CD4-positive, alpha-beta T cell treated with Interleukin-2 at 100 ng/mL for 4 hours (primary cell): Measurements from ENCODE around the gene SSRP1.
"Not testable (repeated sequence)": the region's sequence is repeated elsewhere in the genome, so short reads cannot be mapped to it uniquely, and the experiment has no call there.

Experiments
- DNase-seq: peaks from one replicate; pipeline ENCODE4 v3.0.0-alpha.2; 2020; ENCODE audit warnings: low spot score

SSRP1 gene, protein sequence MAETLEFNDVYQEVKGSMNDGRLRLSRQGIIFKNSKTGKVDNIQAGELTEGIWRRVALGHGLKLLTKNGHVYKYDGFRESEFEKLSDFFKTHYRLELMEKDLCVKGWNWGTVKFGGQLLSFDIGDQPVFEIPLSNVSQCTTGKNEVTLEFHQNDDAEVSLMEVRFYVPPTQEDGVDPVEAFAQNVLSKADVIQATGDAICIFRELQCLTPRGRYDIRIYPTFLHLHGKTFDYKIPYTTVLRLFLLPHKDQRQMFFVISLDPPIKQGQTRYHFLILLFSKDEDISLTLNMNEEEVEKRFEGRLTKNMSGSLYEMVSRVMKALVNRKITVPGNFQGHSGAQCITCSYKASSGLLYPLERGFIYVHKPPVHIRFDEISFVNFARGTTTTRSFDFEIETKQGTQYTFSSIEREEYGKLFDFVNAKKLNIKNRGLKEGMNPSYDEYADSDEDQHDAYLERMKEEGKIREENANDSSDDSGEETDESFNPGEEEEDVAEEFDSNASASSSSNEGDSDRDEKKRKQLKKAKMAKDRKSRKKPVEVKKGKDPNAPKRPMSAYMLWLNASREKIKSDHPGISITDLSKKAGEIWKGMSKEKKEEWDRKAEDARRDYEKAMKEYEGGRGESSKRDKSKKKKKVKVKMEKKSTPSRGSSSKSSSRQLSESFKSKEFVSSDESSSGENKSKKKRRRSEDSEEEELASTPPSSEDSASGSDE

DNA sequence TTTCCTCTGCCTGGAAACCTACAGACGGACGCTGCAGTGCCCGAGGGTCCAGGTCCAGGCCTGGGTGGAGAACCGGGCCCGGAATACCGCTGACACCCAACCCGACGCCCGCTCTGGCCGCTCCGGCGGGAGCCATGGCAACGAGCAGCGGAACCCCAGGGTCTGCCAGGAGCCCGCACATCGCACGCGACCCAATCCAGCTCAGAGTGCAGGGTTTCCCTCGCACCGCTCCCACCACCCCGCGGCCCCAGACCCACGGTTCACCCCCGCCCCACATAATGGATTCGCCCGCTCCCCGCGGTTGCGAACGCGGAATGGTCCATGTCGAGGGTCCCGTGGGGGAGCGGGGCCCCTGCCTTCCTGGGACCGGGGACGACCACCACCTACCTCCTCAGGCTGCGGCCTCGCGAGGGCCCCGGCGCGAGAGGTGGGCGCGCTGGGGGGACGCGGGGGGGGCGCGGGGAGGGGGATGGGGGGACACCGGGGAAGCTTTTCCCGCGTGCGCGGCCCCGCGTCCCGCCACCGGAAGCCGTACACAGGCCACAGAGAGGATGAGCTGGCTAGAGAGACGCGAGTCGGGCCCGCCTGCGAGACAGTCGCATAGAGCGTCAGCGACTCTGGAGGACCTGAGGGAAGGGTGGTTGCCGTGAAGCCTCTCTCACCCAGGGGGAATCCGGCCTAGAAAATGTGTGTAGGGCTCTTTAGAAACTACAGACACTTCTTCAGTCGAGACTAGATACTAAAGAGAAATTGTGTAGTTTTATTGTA lies at the start of gene SSRP1:
Gene SSRP1, minus strand, starts transcription at position 550 of the 768 bp plus-strand sequence. CDS start 771 bp downstream, outside the sequence.
- DNase-seq, result peak; percentile 90

DNA sequence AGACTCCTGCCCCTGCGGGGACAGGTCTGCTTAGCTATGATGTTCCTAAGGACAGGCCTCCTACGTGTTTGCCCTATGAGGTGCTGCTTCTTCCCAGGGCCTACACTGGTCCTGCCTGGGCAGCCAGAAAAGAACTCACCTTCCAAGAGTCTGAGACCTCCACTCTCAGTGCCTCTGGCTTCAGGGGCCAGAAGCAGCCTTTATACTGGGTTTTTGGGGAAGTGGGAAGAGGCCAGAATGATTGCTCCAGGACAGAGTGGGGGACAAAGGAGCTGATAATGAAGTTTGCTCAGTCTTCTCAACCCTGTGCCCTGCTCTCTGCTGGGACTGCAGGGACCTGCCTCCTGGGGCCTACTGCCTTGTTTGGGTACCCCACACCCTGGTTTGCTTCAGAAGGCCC lies 45.3 kb upstream of the SSRP1 start, which contains the start of gene PRG3:
Gene PRG3, minus strand, starts transcription at position 176 of the 400 bp plus-strand sequence. CDS start 442 bp downstream, outside the sequence.
- DNase-seq, result no peak

DNA sequence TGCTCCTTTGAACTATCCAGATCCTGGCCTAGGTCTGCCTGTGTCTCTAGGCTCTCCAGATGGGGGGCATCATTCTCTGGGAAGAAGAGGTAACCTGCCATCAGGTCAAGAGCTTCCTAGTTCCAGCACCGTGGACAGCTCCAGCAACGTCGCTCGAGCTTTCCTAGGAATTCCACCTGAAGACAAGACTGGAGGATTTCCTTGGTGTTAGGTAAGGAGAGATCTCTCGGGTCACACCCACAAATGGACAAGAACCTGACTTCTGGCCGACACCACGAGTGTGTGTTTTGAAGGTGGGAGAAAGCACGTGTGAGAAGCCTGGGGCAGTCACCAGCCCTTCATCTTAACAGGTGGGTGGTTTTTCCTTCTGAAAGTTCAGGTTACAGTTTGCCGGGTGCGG lies 44.0 kb upstream of the SSRP1 start:
- no peak for DNase-seq

DNA sequence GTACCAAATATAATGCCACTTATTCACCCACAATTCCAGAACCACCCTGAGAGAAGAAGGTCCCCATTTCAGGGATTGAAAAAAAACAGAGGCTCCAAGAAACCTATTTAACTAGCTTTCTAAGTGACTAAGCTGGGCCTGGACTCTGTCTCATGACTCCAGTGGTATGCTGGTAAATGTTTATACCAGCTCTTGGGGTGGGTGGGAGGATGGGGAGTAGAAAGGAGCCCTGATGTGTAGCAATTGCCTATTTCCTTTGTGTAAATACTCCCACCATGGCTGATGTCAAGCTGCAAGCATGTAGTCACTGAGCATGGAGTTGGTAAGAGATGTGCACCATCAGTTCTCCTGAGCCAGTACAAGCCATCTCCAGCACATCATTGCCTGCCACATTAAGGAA lies 42.5 kb upstream of the SSRP1 start:
- DNase-seq, result no peak

DNA sequence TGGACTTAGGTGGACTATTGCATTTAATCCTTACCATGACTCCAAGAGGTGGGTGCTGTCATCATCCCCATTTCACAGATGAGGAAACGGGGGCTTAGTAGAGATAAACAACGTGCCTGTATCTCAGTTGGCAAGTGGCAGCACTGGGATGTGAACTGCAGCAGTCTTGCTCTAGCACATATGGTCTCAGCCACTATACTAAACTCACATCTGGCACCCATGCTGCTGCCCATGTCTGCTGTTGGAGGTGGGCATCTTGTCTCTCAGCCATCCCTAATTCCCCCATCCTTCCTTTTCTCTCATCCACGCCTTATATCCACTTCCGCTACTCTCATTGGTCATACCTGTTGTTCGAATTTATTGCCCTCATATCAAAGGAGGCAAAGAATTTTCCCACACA lies 41.4 kb upstream of the SSRP1 start:
- no peak for DNase-seq

DNA sequence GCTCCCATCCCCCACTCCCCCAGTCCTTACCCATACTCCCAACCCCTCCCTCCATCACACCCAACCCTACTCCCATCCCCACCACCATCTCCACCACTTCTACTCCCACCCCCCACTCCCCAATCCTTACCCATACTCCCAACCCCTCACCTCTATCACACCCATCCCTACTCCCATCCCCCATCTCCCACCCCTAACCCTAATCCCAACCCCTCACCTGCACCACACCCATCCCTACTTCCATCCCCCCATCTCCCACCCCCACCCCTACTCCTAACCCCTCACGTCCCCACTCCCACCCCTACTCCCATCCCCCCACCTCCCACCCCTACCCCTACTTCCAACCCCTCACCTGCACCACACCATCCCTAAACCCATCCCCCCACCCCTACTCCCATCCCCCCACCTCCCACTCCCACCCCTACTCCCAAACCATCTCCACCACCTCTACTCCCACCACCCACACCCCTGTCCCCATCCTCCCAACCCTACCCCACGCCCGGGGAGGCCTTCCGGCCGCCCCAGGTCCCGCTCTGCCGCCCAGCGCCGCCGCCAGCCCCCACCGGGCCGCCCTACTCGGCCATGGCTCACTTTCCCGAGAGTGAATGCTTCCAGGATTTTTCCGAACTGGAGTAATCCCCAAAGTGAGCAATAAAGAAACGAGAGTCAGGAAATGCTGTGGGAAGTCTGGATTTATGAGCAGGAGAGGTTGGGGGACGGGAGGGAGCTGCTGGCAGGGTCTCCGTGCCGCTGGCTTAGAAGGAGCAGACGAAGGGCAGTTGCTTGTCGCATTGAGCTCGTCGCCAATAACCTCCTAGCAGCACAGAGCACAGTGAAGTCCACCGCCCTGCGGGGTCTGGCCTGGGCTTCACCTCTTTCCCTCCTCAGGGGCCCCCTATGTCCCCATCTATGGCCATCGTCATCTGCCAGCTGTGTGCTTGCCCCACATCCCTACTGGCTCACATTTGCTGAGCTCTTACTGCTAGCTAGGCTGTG lies 40.7 kb upstream of the SSRP1 start:
- DNase-seq, result no peak

DNA sequence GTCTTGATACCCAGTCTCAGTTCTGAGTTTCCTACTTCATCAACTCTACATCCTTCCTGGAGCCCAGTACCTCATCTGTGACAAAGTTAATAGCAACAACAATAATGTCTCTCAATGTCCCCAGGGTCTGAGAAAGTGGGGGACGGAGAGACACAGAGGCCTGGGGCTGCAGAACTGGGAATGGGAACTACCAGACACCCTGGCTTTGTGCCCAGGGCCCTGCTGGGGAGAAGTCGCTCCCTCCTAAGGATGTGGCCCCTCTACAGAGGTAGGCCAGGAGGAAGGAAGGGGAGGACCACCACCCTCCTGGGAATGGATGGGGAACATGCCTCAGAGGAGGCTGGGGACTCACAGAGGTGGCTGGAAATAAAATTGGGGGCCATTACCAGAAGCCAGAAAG lies 39.8 kb upstream of the SSRP1 start:
- DNase-seq, result no peak

DNA sequence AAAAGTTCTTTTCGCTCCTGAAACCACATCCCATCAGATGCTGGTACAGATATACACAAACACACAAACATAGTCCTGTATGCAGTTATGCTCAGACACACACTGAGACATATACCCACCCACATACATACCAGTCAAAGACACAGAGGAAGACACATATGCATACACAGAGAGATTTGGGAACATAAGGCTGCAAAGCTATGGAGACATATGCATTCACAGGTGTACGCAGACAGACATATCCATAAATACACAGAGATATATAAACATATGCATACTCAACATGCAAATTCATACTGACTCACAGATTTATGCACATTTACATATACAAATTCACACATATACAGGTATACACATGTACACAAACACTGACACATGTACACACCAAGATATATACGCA lies 39.3 kb upstream of the SSRP1 start:
- no peak for DNase-seq

DNA sequence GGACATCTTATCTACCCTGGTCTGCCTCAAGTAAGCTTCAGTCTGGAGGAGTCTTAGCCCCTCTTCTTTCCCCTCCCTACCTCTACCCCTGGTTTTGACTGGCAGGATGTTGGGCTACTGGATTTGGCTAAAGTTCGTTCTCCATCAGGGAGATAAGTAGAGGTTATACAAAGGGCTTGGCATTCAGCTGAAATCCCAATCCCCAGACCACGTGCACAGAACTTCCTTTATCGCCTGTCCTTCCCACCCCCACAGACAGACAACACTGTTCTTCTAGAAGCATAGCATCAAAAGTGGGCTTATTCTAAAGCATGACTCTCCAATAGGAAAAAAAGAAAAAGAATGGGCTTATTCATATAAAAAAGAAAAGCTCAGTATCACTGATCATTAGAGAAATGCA lies 37.5 kb upstream of the SSRP1 start:
- no peak for DNase-seq

DNA sequence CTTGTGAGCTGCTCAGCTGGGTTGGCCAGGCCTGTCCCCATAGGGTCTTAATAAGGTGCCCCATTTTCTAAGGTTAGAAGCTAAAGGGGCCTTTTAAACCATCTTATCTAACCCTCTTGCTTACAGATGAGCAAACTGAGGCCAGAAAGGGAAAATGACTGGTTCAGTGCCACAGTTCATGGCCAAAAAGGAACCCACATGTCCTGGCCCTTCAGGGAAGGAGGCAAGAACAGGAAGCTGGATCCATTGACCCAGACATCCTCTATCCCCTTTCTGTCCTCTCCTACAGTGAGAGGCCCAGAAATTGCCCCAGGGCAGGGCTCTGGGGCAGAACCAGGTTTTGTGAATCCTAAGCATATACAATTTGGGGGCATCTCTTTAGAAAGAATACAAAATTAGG lies 35.2 kb upstream of the SSRP1 start:
- DNase-seq, result no peak

DNA sequence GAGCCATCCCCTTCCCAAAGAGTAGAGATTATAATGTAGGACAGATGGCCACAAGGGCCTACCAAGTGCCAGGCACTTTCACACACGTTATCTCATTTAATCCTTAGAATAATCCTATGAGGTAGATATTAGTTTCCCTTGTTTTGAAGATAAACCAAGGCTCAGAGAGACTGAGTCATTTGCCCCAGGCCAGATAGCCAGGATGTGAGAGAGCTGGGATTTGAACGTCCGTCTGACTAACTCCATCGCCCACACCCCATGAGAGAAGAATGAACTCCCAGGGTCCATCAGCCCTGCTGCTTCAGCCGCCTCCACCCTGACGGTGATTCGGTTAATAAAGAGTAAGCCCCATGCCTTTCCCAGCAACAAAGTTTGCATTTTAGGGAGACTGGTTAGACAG lies 34.6 kb upstream of the SSRP1 start:
- no peak for DNase-seq

DNA sequence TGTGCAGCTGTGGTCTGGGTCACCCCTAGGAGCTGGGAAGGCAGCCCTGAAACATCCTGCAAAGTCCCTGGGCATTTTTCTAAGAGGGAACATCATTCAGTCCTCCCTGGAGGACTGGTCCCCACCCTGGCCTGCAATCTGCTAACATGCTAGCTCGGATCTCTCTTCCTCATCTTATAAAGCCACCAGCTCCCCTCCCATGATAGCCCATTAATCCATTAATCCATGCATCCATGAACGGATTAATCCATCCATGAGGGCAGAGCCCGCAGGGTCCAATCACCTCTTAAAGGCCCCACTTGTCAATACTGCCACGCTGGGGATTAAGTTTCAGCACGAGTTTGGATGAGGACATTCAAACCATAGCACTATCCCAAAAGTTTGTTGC lies 33.1 kb upstream of the SSRP1 start:
- no peak for DNase-seq

DNA sequence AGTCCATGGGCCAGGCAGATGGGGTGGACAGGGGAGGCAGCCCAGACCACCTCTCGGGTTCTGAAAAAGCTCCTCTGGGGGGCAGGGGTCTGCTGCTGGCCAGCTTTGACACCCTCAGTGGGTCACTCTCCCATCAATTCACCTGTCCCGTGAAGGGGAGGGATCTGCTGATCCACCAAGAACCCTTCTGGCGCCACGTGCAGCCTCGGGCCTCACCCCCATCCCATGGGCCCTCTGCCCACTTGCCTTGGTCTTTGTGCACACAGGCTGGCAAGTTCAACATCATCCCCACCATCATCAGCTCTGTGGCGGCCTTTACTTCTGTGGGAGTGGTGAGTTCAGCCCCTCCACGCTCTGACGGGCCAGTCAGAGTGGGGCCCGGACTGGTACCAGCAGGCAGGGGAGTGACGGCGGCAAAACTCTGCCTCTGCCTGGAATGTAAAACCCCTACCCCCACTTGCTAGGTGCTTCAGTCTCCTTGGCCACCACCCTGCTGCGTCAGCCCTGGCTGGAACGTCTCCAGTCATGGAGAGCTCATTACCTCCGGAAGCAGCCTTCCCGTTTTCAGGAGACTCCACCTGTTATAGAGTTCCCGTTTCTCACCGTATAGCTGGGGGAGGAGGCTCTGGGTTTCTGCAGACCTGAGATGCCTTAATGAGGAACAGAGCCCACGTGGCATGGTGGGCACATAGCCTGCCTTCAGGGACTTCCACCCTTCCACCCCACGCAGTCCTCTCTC lies 32.6 kb upstream of the SSRP1 start:
- DNase-seq, result no peak

DNA sequence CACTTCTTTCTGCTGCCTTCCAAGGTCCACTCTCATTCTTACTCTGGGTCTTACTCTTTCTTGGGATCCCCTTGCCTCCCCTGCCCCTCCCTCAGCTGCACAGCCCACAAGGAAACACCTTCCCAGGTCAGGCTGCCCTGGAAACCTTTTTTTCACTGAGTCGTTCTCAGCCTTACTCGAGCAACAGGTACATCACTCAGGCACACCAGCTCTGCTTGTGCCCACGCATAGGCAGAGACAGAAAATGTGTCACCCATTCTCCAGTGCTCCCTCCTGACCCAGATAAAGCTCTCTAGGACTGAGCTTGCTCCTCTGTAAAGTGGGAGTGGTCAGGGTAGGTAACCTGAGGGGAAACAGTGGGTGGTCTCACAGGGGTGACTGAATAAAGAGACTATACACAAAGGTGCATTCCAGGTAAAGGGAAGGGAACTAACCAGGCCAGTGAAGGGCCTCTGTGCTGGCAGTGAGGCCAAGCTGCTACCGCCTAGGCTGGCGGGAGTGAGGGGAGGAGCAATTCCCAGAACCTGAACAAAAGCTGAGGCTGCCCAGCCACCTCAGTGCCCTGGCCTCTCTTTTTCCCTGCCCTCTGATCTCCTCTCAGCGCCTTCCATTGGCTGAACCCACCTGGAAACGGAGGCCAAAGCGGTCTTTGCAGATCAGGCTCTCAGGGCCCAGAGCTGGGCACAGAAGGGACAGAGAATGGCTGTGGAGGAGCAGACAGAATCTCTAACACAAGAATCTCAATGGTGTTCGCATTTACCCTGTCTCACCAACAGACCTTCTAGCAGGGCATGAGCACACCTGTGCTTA lies 29.4 kb upstream of the SSRP1 start:
- no peak for DNase-seq

DNA sequence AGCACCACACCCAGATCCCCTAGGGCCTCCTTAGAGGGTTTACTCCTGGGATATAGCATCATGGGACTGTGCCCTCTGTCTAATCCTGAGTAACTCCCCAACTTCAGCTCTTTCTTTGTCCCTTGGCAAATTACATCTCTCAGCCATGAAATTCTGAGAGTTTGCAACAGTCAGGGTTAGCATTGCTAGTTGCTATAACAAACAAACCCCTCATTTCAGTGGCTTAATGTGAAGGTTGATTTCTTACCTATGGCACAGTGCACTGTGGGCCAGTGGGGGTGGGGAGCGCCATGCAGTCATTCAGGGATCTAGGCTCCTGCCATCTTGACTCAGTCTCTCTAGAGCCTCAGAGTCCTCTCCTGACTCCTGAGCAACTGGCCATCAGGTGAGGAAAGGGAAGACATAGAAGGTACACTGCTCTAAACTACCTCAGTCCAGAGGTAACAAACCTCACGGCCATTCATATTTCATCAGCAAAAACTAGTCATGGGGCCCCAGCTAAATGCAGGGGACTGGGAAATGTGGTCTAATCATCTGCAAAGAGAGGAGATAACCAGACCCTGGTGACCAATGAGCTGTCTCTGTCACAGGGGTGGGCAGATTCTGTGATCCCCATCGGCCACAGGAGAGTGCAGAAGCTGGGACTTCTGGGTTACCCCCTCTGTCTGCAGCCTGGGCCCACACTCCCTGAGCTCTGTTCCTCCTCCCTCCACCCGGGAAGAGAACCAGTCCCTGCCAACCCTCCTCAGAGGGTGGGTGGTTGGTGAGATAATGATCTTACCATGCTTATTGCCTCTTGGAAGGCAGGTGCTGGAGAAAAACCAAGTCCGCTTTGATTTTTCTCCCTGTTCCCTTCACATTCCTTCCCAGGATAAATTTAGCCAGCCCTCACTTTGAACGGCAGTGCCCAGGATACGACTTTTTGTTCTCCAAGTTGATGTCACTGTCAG lies 27.7 kb upstream of the SSRP1 start:
- DNase-seq, result no peak

DNA sequence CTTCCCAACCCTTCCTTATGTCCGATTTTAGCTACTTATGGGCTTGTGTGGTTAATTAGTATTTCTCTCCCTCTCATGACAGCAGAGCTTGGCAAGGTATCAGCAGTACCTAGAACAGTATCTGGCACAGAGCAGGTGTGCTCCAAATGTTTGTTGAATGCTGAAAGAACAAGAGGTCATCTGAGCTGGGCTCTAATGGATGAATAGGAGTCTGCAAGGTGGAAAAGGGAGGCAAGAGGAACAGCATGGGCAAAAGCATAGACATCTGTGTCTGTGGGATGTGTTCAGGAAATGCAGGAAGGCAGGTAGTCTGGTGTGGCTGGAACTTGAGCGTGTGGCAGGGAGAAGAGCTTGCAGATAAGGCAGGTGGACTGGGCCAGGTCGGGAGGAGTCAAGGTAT lies 26.2 kb upstream of the SSRP1 start:
- DNase-seq, result no peak

DNA sequence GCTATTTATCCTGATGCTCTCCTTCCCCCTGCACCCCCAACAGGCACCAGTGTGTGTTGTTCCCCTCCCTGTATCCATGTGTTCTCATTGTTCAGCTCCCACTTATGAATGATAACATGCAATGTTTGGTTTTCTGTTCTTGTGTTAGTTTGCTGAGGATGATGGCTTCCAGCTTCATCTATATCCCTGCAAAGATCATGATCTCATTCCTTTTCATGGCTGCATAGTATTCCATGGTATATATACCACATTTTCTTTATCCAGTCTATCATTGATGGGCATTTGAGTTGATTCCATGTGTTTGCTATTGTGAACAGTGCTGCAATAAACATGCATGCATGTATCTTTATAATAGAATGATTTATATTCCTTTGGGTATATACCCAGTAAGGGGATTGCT lies 25.7 kb upstream of the SSRP1 start:
- DNase-seq, result not testable (repeated sequence)

DNA sequence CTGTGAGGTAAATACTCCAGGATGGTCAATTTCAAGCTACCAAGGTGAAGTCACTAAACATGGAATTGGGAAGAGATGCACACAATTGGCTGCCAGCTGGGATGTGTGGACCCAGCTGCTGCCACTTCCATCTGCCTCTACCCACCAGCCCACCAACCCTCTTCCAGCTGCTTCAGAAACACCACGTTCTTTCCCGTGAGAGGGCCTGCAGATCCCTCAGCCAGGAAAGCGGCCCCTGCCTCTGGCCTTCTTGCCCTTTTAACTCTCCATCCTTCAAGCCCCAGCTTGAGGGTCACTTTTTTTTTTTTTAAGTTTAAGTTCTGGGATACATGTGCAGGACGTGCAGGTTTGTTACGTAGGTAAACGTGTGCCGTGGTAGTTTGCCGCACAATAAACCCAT lies 25.3 kb upstream of the SSRP1 start:
- no peak for DNase-seq
